ENCODE data around the gene TMEM132D.

- TF ChIP-seq CTCF (IDR thresholded peaks at IDR 0.05) (no peak), POLR2A (IDR thresholded peaks at IDR 0.05) (no peak), POLR2AphosphoS5 (IDR thresholded peaks at IDR 0.05; ENCODE audit: insufficient read depth in 1 of 2, low read depth in 1 of 2) (no peak)
Measured at GRCh38 chr12:129826273-129826672, 77.6 kb downstream of the TMEM132D start.

Measured in vagina (tissue), 2 donors.